ENCODE measurements around the gene SPATS2L. TPM values are rescaled to one million over a fixed set of nuclear protein-coding genes. Genes with fewer than 3 reads are reported as not detected.

The SPATS2L gene
- total and polyA plus RNA-seq, 7 experiments from 2014 or later, result 1.1 to 51.9 (median 2.9) TPM

DNA sequence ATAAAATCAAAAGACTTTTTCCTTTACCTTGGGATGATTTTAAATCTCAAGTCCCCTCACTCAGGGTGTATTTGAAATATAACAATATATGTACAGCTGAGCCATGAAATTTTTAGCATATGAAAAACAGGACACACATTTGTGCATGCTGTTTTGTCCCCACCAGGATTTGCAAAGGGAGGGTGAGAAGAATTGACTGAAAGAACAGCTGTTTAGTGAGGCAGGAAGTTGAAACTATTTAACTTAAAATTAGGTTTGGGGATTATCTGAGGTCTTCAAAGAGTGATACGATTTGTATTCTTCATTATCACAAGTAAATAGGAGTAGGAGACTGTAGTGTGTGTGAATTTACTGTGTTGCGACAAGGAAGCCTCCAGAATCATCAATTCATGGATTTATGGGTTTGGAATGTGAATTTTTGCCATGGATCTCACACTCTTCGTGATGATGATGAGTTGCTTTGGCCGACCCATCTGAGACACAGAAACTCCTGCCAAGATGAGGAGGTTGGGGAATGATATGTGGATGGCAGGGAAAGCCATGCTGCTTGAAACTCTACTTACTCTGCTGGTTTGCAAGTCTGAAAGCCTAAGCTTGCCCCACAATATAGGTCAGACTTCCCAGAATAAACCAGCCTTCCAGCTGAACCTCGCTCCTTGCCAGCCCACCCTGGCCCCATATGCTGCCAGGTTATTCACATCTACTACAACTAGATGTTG is 31.0 kb upstream of the SPATS2L start:
- Mint-ChIP-seq H3K4me1 (no peaks in the 10 kb centered on the region), H3K4me3 (no peak overlapping the region), H3K27ac (no peak overlapping the region), H3K36me3 (peaks cover 0 to 2% (median 0%) of the 10 kb centered on the region in 5 donors), H3K9me3 (no peaks in the 10 kb centered on the region), H3K27me3 (peaks cover 0 to 29% (median 0%) of the 10 kb centered on the region in 5 donors)
- H3K4me3 ChIP-seq (ENCODE audit: low read length), result no peak overlapping the region
- no peaks in the 10 kb centered on the region for H3K4me1 ChIP-seq (ENCODE audit: control insufficient read depth in 2 of 2, insufficient read depth in 2 of 2, low read length in 2 of 2)
- ATAC-seq (no peak), DNase-seq (no peak)
- intact Hi-C loops (cut with micrococcal nuclease), result no loop called here
- ChIA-PET POLR2A (no interaction called here), CTCF (no interaction called here)
- no peaks in the 10 kb centered on the region for H3K9me3 ChIP-seq (ENCODE audit: control insufficient read depth in 2 of 3, low read length in 3 of 3)
- H3K36me3 ChIP-seq (ENCODE audit: control insufficient read depth in 2 of 3, insufficient read depth in 3 of 3, low read length in 3 of 3), result no peaks in the 10 kb centered on the region
- no peak overlapping the region for H3K27ac ChIP-seq (ENCODE audit: low read depth, low read length)
- no peaks in the 10 kb centered on the region for H3K27me3 ChIP-seq (ENCODE audit: control insufficient read depth in 2 of 2, insufficient read depth in 2 of 2, low read length in 2 of 2)

GRCh38 chr2:200276472-200276871 is 30.0 kb upstream of the SPATS2L start:
- Mint-ChIP-seq H3K9me3 (no peaks in the 10 kb centered on the region), H3K27me3 (peaks cover 0 to 26% (median 0%) of the 10 kb centered on the region in 5 donors), H3K27ac (no peak overlapping the region), H3K4me3 (no peak overlapping the region), H3K4me1 (no peaks in the 10 kb centered on the region), H3K36me3 (peaks cover 0 to 2% (median 0%) of the 10 kb centered on the region in 5 donors)
- Histone ChIP-seq H3K27me3 (ENCODE audit: control insufficient read depth in 2 of 2, insufficient read depth in 2 of 2, low read length in 2 of 2) (no peaks in the 10 kb centered on the region), H3K9me3 (ENCODE audit: control insufficient read depth in 2 of 3, low read length in 3 of 3) (no peaks in the 10 kb centered on the region), H3K4me1 (ENCODE audit: control insufficient read depth in 2 of 2, insufficient read depth in 2 of 2, low read length in 2 of 2) (no peaks in the 10 kb centered on the region), H3K4me3 (ENCODE audit: low read length) (no peak overlapping the region), H3K36me3 (ENCODE audit: control insufficient read depth in 2 of 3, insufficient read depth in 3 of 3, low read length in 3 of 3) (no peaks in the 10 kb centered on the region), H3K27ac (ENCODE audit: low read depth, low read length) (no peak overlapping the region)
- intact Hi-C loops (cut with micrococcal nuclease), result no loop called here
- DNase-seq (no peak), ATAC-seq (no peak)
- ChIA-PET POLR2A (no interaction called here), CTCF (no interaction called here)

GRCh38 chr2:200278694-200279316 is 27.7 kb upstream of the SPATS2L start:
- Histone ChIP-seq H3K4me1 (ENCODE audit: control insufficient read depth in 2 of 2, insufficient read depth in 2 of 2, low read length in 2 of 2) (no peaks in the 10 kb centered on the region), H3K27ac (ENCODE audit: low read depth, low read length) (no peak overlapping the region), H3K4me3 (ENCODE audit: low read length) (no peak overlapping the region), H3K27me3 (ENCODE audit: control insufficient read depth in 2 of 2, insufficient read depth in 2 of 2, low read length in 2 of 2) (no peaks in the 10 kb centered on the region), H3K9me3 (ENCODE audit: control insufficient read depth in 2 of 3, low read length in 3 of 3) (no peaks in the 10 kb centered on the region), H3K36me3 (ENCODE audit: control insufficient read depth in 2 of 3, insufficient read depth in 3 of 3, low read length in 3 of 3) (no peaks in the 10 kb centered on the region)
- no peak for DNase-seq
- ChIA-PET CTCF (no interaction called here), POLR2A (no interaction called here)
- intact Hi-C loops (cut with micrococcal nuclease), result no loop called here
- no peak overlapping the region for H3K27ac Mint-ChIP-seq
- no peaks in the 10 kb centered on the region for H3K9me3 Mint-ChIP-seq
- ATAC-seq, result no peak
- no peak overlapping the region for H3K4me3 Mint-ChIP-seq
- no peaks in the 10 kb centered on the region for H3K4me1 Mint-ChIP-seq
- peaks cover 0 to 41% (median 15%) of the 10 kb centered on the region in 5 donors for H3K27me3 Mint-ChIP-seq
- peaks cover 0 to 2% (median 0%) of the 10 kb centered on the region in 5 donors for H3K36me3 Mint-ChIP-seq

- DNase-seq (no peak), ATAC-seq (no peak)
- ChIA-PET POLR2A (no interaction called here), CTCF (no interaction called here)
- H3K36me3 Mint-ChIP-seq, result peaks cover 0 to 2% (median 0%) of the 10 kb centered on the region in 5 donors
- H3K4me3 ChIP-seq (ENCODE audit: low read length), result no peak overlapping the region
- no peaks in the 10 kb centered on the region for H3K27me3 ChIP-seq (ENCODE audit: control insufficient read depth in 2 of 2, insufficient read depth in 2 of 2, low read length in 2 of 2)
- H3K4me3 Mint-ChIP-seq, result no peak overlapping the region
- intact Hi-C loops (cut with micrococcal nuclease), result no loop called here
- no peak overlapping the region for H3K27ac ChIP-seq (ENCODE audit: low read depth, low read length)
- no peak overlapping the region for H3K27ac Mint-ChIP-seq
- no peaks in the 10 kb centered on the region for H3K4me1 ChIP-seq (ENCODE audit: control insufficient read depth in 2 of 2, insufficient read depth in 2 of 2, low read length in 2 of 2)
- peaks cover 3 to 42% (median 17%) of the 10 kb centered on the region in 5 donors for H3K27me3 Mint-ChIP-seq
- H3K9me3 Mint-ChIP-seq, result peaks cover 0 to 2% (median 0%) of the 10 kb centered on the region in 11 donors
- no peaks in the 10 kb centered on the region for H3K36me3 ChIP-seq (ENCODE audit: control insufficient read depth in 2 of 3, insufficient read depth in 3 of 3, low read length in 3 of 3)
- no peaks in the 10 kb centered on the region for H3K4me1 Mint-ChIP-seq
- H3K9me3 ChIP-seq (ENCODE audit: control insufficient read depth in 2 of 3, low read length in 3 of 3), result no peaks in the 10 kb centered on the region
Observed at GRCh38 chr2:200279857-200280256, 26.6 kb upstream of the SPATS2L start.

DNA sequence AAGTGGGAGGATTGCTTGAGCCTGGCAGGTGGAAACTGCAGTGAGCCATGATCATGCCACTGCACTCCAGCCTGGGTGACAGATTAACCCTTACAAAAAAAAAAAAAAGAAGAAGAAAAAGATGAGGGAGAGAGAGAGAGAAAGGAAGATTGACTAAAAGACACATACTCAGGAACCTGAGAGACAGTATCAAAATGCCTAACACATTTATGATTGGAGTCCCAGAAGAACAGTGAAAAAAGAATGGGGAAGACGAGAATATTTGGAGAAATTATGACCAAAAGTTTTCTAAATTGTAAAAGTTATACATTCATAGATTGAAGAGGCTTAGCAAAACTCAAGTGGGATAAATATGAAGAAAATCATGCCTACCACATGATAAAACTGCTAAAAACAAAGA is 19.9 kb upstream of the SPATS2L start:
- Histone ChIP-seq H3K4me1 (ENCODE audit: control insufficient read depth in 2 of 2, insufficient read depth in 2 of 2, low read length in 2 of 2) (no peaks in the 10 kb centered on the region), H3K4me3 (ENCODE audit: low read length) (no peak overlapping the region), H3K27me3 (ENCODE audit: control insufficient read depth in 2 of 2, insufficient read depth in 2 of 2, low read length in 2 of 2) (no peaks in the 10 kb centered on the region), H3K9me3 (ENCODE audit: control insufficient read depth in 2 of 3, low read length in 3 of 3) (no peaks in the 10 kb centered on the region), H3K36me3 (ENCODE audit: control insufficient read depth in 2 of 3, insufficient read depth in 3 of 3, low read length in 3 of 3) (no peaks in the 10 kb centered on the region), H3K27ac (ENCODE audit: low read depth, low read length) (no peak overlapping the region)
- CTCF ChIA-PET, result no interaction called here
- H3K9me3 Mint-ChIP-seq, result peaks cover 0 to 9% (median 4%) of the 10 kb centered on the region in 11 donors
- peaks cover 18 to 46% (median 28%) of the 10 kb centered on the region in 5 donors for H3K27me3 Mint-ChIP-seq
- no peak overlapping the region for H3K4me3 Mint-ChIP-seq
- DNase-seq (no peak), ATAC-seq (no peak)
- POLR2A ChIA-PET, result no interaction called here
- intact Hi-C loops (cut with micrococcal nuclease), result no loop called here
- H3K36me3 Mint-ChIP-seq, result peaks cover 0 to 6% (median 0%) of the 10 kb centered on the region in 5 donors
- no peaks in the 10 kb centered on the region for H3K4me1 Mint-ChIP-seq
- no peak overlapping the region for H3K27ac Mint-ChIP-seq

GRCh38 chr2:200288670-200289429 is 17.6 kb upstream of the SPATS2L start:
- Mint-ChIP-seq H3K27me3 (peaks cover 5 to 40% (median 20%) of the 10 kb centered on the region in 5 donors), H3K9me3 (peaks cover 0 to 9% (median 4%) of the 10 kb centered on the region in 11 donors), H3K27ac (no peak overlapping the region), H3K4me3 (no peak overlapping the region), H3K4me1 (no peaks in the 10 kb centered on the region), H3K36me3 (peaks cover 0 to 6% (median 0%) of the 10 kb centered on the region in 5 donors)
- Histone ChIP-seq H3K4me3 (ENCODE audit: low read length) (no peak overlapping the region), H3K27ac (ENCODE audit: low read depth, low read length) (no peak overlapping the region), H3K27me3 (ENCODE audit: control insufficient read depth in 2 of 2, insufficient read depth in 2 of 2, low read length in 2 of 2) (no peaks in the 10 kb centered on the region), H3K36me3 (ENCODE audit: control insufficient read depth in 2 of 3, insufficient read depth in 3 of 3, low read length in 3 of 3) (no peaks in the 10 kb centered on the region), H3K9me3 (ENCODE audit: control insufficient read depth in 2 of 3, low read length in 3 of 3) (no peaks in the 10 kb centered on the region), H3K4me1 (ENCODE audit: control insufficient read depth in 2 of 2, insufficient read depth in 2 of 2, low read length in 2 of 2) (no peaks in the 10 kb centered on the region)
- ChIA-PET POLR2A (no interaction called here), CTCF (interaction anchor here (0.5 kb wide), 1 partner anchor 1843 kb away, joined by 4 read pairs; no protein-coding TSS in a partner anchor)
- no peak for DNase-seq
- ATAC-seq, result no peak
- intact Hi-C loops (cut with micrococcal nuclease), result no loop called here

Measured in naive thymus-derived CD4-positive, alpha-beta T cell (primary cell).